Testis (tissue), 5 donors: ENCODE measurements around the gene TMEM171. TPM values are rescaled to one million over a fixed set of nuclear protein-coding genes. Genes with fewer than 3 reads are reported as not detected.

Experiments used
- DNase-seq: peaks from one replicate; pipeline ENCODE4 v3.0.0-alpha.2; 2019
- H3K27ac ChIP-seq, 2 donors: fragments of 200-600 bp; sonication (generic); one replicate each; pipeline ENCODE4 v1.5.1; 2019
- H3K27me3 ChIP-seq: fragments of 200-600 bp; sonication (generic); one replicate; pipeline ENCODE4 v1.5.1; 2019
- H3K36me3 ChIP-seq: fragments of 200-600 bp; sonication (generic); one replicate; pipeline ENCODE4 v1.5.1; 2017; ENCODE audit warnings: low read depth; ENCODE audit errors: missing control alignments
- H3K4me1 ChIP-seq: fragments of 200-600 bp; sonication (generic); one replicate; pipeline ENCODE4 v1.5.1; 2019
- H3K4me3 ChIP-seq, 2 donors: fragments of 200-600 bp; sonication (generic); one replicate each; pipeline ENCODE4 v1.5.1; 2017 to 2019
- H3K9me3 ChIP-seq: fragments of 200-600 bp; sonication (generic); one replicate; pipeline ENCODE4 v1.5.1; 2017
- POLR2A ChIP-seq: fragments of 450-650 bp; IDR thresholded peaks from one replicate; pipeline ENCODE4 v1.6.1; 2017; ENCODE audit warnings: antibody characterized with exemption, mild to moderate bottlenecking, moderate library complexity
- WGBS, 2 donors: methylation state at CpG; one replicate each; pipeline ENCODE4 v1.1.5; 2018; 5-methylcytosine and 5-hydroxymethylcytosine counted together
- intact Hi-C: fragments of 100-400 bp; cut with DNase I; formaldehyde crosslinking; loops from one replicate; pipeline ENCODE4 v1.15.1; 2023; ENCODE audit warnings: low total_unique reads
- long read RNA-seq, 2 donors: transcript quantifications; one replicate each; lab custom pipeline, GENCODE V29; 2026
- polyA plus RNA-seq: library from polyadenylated mRNA; stranded (reverse); fragments of 350-450 nt; fragmentation: Illumina TruSeq; extraction: RNeasy Lipid Tissue Mini Kit (QIAGEN cat#74804); gene quantifications from one replicate; pipeline ENCODE4 v1.2.3, GENCODE V29; 2014; ENCODE audit warnings: low read depth, low replicate concordance; ENCODE audit not compliant: insufficient read depth
- total RNA-seq, 2 donors: library from RNA; depleted of rRNA; stranded (reverse); fragments of >200 nt; gene quantifications; one replicate each; pipeline ENCODE4 v1.2.3, GENCODE V29; 2016
- TF ChIP-seq, protein P1 (sequence below), 3 experiments: fragments of 450-650 bp in 2 of 3; fragments of 200-600 bp in 1 of 3; sonication (generic) in 1 of 3; IDR thresholded peaks; one replicate each; pipeline ENCODE4 v1.5.1; 2016 to 2019; ENCODE audit warnings: antibody characterized with exemption in 3 of 3, mild to moderate bottlenecking in 2 of 3, moderate library complexity in 1 of 3

TMEM171 gene, protein sequence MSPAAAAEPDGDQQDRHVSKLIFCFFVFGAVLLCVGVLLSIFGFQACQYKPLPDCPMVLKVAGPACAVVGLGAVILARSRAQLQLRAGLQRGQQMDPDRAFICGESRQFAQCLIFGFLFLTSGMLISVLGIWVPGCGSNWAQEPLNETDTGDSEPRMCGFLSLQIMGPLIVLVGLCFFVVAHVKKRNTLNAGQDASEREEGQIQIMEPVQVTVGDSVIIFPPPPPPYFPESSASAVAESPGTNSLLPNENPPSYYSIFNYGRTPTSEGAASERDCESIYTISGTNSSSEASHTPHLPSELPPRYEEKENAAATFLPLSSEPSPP
- total RNA-seq: 1 to 10 TPM; 1.7 to 2.7 TPM
- 1.1 TPM for polyA plus RNA-seq
- long read RNA-seq, donor 1: 0 reads
- long read RNA-seq, donor 2: 0 reads

DNA sequence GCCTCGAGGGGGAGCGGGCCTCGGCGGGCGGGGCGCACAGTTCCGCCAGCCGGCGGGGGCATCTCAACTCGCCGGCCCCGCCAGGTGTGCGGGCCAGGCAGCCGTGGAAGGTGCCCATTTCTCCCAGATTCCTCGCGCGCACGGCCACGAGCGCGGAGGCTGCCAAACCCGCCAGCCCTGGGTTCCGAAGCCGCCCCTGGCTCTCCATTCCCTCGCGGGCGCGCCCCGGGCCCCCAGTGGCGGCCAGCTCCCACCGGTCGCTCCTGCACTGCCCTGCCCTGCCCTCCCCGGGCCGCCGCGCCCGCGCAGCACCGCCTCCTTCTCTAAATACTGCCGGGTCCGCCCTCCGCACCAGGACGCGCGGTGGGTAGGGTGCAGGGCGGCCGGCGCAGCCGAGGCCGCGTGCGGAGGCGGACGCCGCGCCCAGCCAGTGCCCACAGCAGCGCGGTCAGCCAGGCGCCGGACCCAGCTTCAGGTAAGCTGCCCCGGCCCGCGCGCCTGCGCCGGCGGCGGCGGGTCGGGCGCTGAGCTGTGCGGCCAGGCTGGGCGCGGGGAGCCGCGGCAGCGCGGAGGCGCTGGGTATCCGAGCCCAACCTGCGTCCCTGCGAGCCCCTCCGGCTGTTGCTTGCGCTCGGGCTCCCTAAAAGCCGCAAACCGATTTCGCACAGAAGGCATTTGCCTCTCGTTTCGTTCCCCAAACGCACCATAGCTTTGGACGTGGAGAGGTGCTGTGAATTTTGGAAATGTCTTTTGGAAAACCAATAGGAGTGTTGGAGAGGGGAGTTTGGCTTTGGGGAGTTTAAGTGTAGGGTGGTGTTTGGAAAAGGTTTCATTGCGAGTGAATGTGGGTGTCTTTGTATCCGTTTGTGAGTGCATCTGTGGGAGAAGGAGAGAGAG is at the start of gene TMEM171:
Gene TMEM171, plus strand, starts transcription at position 354 of the 897 bp plus-strand sequence. CDS start 2,799 bp downstream, outside the sequence.
- Histone ChIP-seq H3K27me3 (no peaks in the 10 kb centered on the region), H3K9me3 (no peaks in the 10 kb centered on the region), H3K27ac (peak within 1 kb of the TSS in 1 of 2 donors; percentile 36), H3K4me3 (peak within 1 kb of the TSS; percentile 48 to 59), H3K4me1 (no peaks in the 10 kb centered on the region), H3K36me3 (no peaks in the 10 kb centered on the region)
- intact Hi-C loops: no loop called here
- TF ChIP-seq POLR2A: no peak
- TF ChIP-seq, protein P1, sequence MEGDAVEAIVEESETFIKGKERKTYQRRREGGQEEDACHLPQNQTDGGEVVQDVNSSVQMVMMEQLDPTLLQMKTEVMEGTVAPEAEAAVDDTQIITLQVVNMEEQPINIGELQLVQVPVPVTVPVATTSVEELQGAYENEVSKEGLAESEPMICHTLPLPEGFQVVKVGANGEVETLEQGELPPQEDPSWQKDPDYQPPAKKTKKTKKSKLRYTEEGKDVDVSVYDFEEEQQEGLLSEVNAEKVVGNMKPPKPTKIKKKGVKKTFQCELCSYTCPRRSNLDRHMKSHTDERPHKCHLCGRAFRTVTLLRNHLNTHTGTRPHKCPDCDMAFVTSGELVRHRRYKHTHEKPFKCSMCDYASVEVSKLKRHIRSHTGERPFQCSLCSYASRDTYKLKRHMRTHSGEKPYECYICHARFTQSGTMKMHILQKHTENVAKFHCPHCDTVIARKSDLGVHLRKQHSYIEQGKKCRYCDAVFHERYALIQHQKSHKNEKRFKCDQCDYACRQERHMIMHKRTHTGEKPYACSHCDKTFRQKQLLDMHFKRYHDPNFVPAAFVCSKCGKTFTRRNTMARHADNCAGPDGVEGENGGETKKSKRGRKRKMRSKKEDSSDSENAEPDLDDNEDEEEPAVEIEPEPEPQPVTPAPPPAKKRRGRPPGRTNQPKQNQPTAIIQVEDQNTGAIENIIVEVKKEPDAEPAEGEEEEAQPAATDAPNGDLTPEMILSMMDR (IDR thresholded peaks at IDR 0.05): no peak
- WGBS, 2 donors: 0 to 1% methylated on average over 28 to 81 of the region's 94 CpGs
- DNase-seq: peak; percentile 38

DNA sequence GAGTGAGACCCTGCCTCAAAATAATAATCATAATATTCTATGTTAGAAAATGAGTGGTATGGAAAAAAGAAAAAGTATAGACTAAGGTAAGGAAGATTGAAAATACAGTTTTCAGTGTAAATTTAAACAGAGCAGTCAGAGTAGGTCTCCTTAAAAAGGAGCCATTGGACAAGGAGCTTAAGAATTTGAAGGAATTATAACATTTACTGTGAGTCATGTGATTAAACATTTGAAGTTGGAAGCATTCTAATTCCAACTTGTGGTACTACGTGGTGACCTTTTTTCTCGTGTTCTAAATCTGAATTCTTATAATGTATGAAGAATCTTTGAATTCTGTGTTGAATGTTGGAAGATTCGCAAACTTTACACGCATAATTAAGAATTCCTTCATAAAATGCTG is 39.3 kb upstream of the TMEM171 start:
- no peaks in the 10 kb centered on the region for H3K9me3 ChIP-seq
- H3K27ac ChIP-seq: no peak overlapping the region
- intact Hi-C loops: no loop called here
- TF ChIP-seq, protein P1 (IDR thresholded peaks at IDR 0.05): no peak
- TF ChIP-seq POLR2A: no peak
- no peak for DNase-seq
- H3K4me3 ChIP-seq: no peak overlapping the region
- H3K27me3 ChIP-seq: no peaks in the 10 kb centered on the region
- no peaks in the 10 kb centered on the region for H3K36me3 ChIP-seq
- no peaks in the 10 kb centered on the region for H3K4me1 ChIP-seq
- 69 to 76% methylated on average over 4 of the region's 4 CpGs for WGBS, 2 donors

DNA sequence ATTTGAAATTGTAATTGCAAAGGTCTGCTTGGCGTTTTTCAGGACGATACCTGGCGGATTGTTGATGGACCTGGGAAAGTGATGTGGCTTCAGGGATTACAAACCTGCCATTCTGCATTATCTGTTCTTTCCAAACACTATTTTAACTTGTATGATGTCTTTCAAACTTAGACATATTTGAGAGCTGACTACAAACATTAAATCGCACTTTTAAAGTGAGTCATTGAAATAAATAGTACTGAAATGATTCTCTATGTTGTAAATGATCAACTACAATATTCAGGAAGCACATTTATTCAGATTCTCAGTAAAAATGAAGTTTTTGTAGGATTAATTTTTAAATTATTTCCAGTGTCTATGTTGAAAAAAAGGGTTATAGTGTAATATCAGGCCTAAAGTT is 32.3 kb upstream of the TMEM171 start:
- H3K4me1 ChIP-seq: no peaks in the 10 kb centered on the region
- H3K27me3 ChIP-seq: no peaks in the 10 kb centered on the region
- H3K9me3 ChIP-seq: no peaks in the 10 kb centered on the region
- no peaks in the 10 kb centered on the region for H3K36me3 ChIP-seq
- TF ChIP-seq POLR2A: no peak
- TF ChIP-seq, protein P1 (IDR thresholded peaks at IDR 0.05): no peak
- no peak for DNase-seq
- 93 to 96% methylated on average over 4 of the region's 4 CpGs for WGBS, 2 donors
- intact Hi-C loops: no loop called here
- no peak overlapping the region for H3K27ac ChIP-seq
- no peak overlapping the region for H3K4me3 ChIP-seq

DNA sequence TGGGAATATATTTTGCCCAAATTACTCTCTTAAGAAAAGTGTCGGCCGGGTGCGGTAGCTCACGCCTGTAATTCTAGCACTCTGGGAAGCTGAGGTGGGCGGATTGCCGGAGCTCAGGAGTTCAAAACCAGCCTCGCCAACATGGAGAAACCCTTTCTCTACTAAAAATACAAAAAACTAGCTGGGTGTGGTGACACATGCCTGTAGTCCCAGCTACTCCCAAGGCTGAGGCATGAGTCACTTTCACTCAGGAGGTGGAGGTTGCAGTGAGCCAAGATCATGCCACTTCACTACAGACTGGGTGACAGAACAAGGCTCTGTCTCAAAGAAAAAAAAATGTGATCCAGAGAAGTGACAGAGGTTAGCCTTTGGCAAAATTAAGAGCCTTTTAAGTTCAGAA is 26.4 kb upstream of the TMEM171 start:
- TF ChIP-seq, protein P1 (IDR thresholded peaks at IDR 0.05): no peak
- no peak for TF ChIP-seq POLR2A
- intact Hi-C loops: no loop called here
- no peak for DNase-seq
- Histone ChIP-seq H3K9me3 (no peaks in the 10 kb centered on the region), H3K27me3 (no peaks in the 10 kb centered on the region), H3K4me1 (no peaks in the 10 kb centered on the region), H3K4me3 (no peak overlapping the region), H3K36me3 (no peaks in the 10 kb centered on the region), H3K27ac (no peak overlapping the region)
- 91 to 95% methylated on average over 7 of the region's 7 CpGs for WGBS, 2 donors
